ENCODE data around the gene TTC24. TPM values are rescaled to one million over a fixed set of nuclear protein-coding genes. Genes with fewer than 3 reads are reported as not detected.
"Not testable (repeated sequence)": the region's sequence is repeated elsewhere in the genome, so short reads cannot be mapped to it uniquely, and the experiment has no call there.

TTC24 gene
- polyA plus RNA-seq, 3 donors from 2014 or later: 0.40 to 1.1 (median 0.72) TPM

- peaks cover 0 to 1% (median 0%) of the 10 kb centered on the region in 3 donors for H3K27me3 Mint-ChIP-seq (ENCODE audit: low read depth in 3 of 3)
- no peaks in the 10 kb centered on the region for H3K9me3 Mint-ChIP-seq
- no peaks in the 10 kb centered on the region for H3K36me3 Mint-ChIP-seq
- H3K4me3 Mint-ChIP-seq: no peak overlapping the region
- no peak overlapping the region for H3K27ac Mint-ChIP-seq
- DNase-seq: no peak
- no peaks in the 10 kb centered on the region for H3K4me1 Mint-ChIP-seq
These were observed 31.5 kb upstream of the TTC24 start for GRCh38 chr1:156547982-156548381.

- peaks cover 0 to 3% (median 0%) of the 10 kb centered on the region in 3 donors for H3K36me3 Mint-ChIP-seq
- peaks cover 0 to 2% of the 10 kb centered on the region in 2 donors for H3K4me1 Mint-ChIP-seq
- H3K27ac Mint-ChIP-seq: no peak overlapping the region
- DNase-seq: no peak
- no peak overlapping the region for H3K4me3 Mint-ChIP-seq
- no peaks in the 10 kb centered on the region for H3K9me3 Mint-ChIP-seq
- no peaks in the 10 kb centered on the region for H3K27me3 Mint-ChIP-seq (ENCODE audit: low read depth in 3 of 3)
These were observed 30.1 kb upstream of the TTC24 start for GRCh38 chr1:156549390-156549789.

- H3K9me3 Mint-ChIP-seq: no peaks in the 10 kb centered on the region
- no peaks in the 10 kb centered on the region for H3K27me3 Mint-ChIP-seq (ENCODE audit: low read depth in 3 of 3)
- no peak overlapping the region for H3K4me3 Mint-ChIP-seq
- H3K27ac Mint-ChIP-seq: peak overlapping the region in 1 of 6 donors; percentile 61
- peaks cover 0 to 2% of the 10 kb centered on the region in 2 donors for H3K4me1 Mint-ChIP-seq
- H3K36me3 Mint-ChIP-seq: peaks cover 0 to 3% (median 0%) of the 10 kb centered on the region in 3 donors
- no peak for DNase-seq
These were observed 29.7 kb upstream of the TTC24 start for GRCh38 chr1:156549831-156550230.

- Mint-ChIP-seq H3K4me1 (peaks cover 0 to 2% of the 10 kb centered on the region in 2 donors), H3K4me3 (no peak overlapping the region), H3K27me3 (ENCODE audit: low read depth in 3 of 3) (peaks cover 0 to 2% (median 0%) of the 10 kb centered on the region in 3 donors), H3K36me3 (peaks cover 0 to 3% (median 0%) of the 10 kb centered on the region in 3 donors), H3K9me3 (no peaks in the 10 kb centered on the region), H3K27ac (no peak overlapping the region)
- no peak for DNase-seq
These were observed 29.2 kb upstream of the TTC24 start for GRCh38 chr1:156550346-156550745.

- H3K4me1 Mint-ChIP-seq: peaks cover 0 to 2% of the 10 kb centered on the region in 2 donors
- H3K36me3 Mint-ChIP-seq: peaks cover 0 to 3% (median 0%) of the 10 kb centered on the region in 3 donors
- peaks cover 0 to 2% (median 0%) of the 10 kb centered on the region in 3 donors for H3K27me3 Mint-ChIP-seq (ENCODE audit: low read depth in 3 of 3)
- H3K4me3 Mint-ChIP-seq: no peak overlapping the region
- no peaks in the 10 kb centered on the region for H3K9me3 Mint-ChIP-seq
- no peak overlapping the region for H3K27ac Mint-ChIP-seq
- no peak for DNase-seq
These were observed 28.4 kb upstream of the TTC24 start for GRCh38 chr1:156551066-156551643.

GRCh38 chr1:156551869-156552268 is 27.7 kb upstream of the TTC24 start:
- Mint-ChIP-seq H3K27me3 (ENCODE audit: low read depth in 3 of 3) (peaks cover 0 to 2% (median 0%) of the 10 kb centered on the region in 3 donors), H3K9me3 (no peaks in the 10 kb centered on the region), H3K27ac (no peak overlapping the region), H3K4me1 (peaks cover 0 to 2% of the 10 kb centered on the region in 2 donors), H3K4me3 (no peak overlapping the region), H3K36me3 (peaks cover 0 to 3% (median 0%) of the 10 kb centered on the region in 3 donors)
- DNase-seq: no peak

GRCh38 chr1:156552518-156552917 is 27.0 kb upstream of the TTC24 start:
- Mint-ChIP-seq H3K36me3 (peaks cover 0 to 3% (median 0%) of the 10 kb centered on the region in 3 donors), H3K27ac (peak overlapping the region in 1 of 6 donors; percentile 54), H3K4me3 (no peak overlapping the region), H3K27me3 (ENCODE audit: low read depth in 3 of 3) (peaks cover 0 to 2% (median 0%) of the 10 kb centered on the region in 3 donors), H3K9me3 (no peaks in the 10 kb centered on the region), H3K4me1 (peaks cover 0 to 2% of the 10 kb centered on the region in 2 donors)
- no peak for DNase-seq

- not testable (repeated sequence) for H3K4me1 Mint-ChIP-seq; DNase-seq; H3K27me3 Mint-ChIP-seq (ENCODE audit: low read depth in 3 of 3); H3K36me3 Mint-ChIP-seq; H3K9me3 Mint-ChIP-seq; H3K4me3 Mint-ChIP-seq
- peak overlapping the region in 1 of 6 donors; percentile 29 for H3K27ac Mint-ChIP-seq
These were observed 26.6 kb upstream of the TTC24 start for GRCh38 chr1:156552937-156553336.

GRCh38 chr1:156553860-156554485 is 25.6 kb upstream of the TTC24 start:
- Mint-ChIP-seq H3K27me3 (ENCODE audit: low read depth in 3 of 3) (peaks cover 0 to 2% (median 0%) of the 10 kb centered on the region in 3 donors), H3K27ac (no peak overlapping the region), H3K4me1 (peaks cover 0 to 2% of the 10 kb centered on the region in 2 donors), H3K36me3 (peaks cover 0 to 3% (median 0%) of the 10 kb centered on the region in 3 donors), H3K4me3 (no peak overlapping the region), H3K9me3 (no peaks in the 10 kb centered on the region)
- DNase-seq: no peak

- H3K27ac Mint-ChIP-seq: no peak overlapping the region
- DNase-seq: no peak
- H3K4me1 Mint-ChIP-seq: peaks cover 0 to 2% of the 10 kb centered on the region in 2 donors
- H3K4me3 Mint-ChIP-seq: no peak overlapping the region
- H3K36me3 Mint-ChIP-seq: peaks cover 0 to 3% (median 0%) of the 10 kb centered on the region in 3 donors
- no peaks in the 10 kb centered on the region for H3K9me3 Mint-ChIP-seq
- peaks cover 0 to 2% (median 0%) of the 10 kb centered on the region in 3 donors for H3K27me3 Mint-ChIP-seq (ENCODE audit: low read depth in 3 of 3)
These were observed 24.6 kb upstream of the TTC24 start for GRCh38 chr1:156554971-156555370.

GRCh38 chr1:156555715-156556114 is 23.8 kb upstream of the TTC24 start:
- H3K4me3 Mint-ChIP-seq: no peak overlapping the region
- peaks cover 0 to 2% (median 0%) of the 10 kb centered on the region in 3 donors for H3K27me3 Mint-ChIP-seq (ENCODE audit: low read depth in 3 of 3)
- H3K9me3 Mint-ChIP-seq: no peaks in the 10 kb centered on the region
- H3K36me3 Mint-ChIP-seq: peaks cover 0 to 3% (median 0%) of the 10 kb centered on the region in 3 donors
- no peak for DNase-seq
- H3K27ac Mint-ChIP-seq: no peak overlapping the region
- H3K4me1 Mint-ChIP-seq: peaks cover 0 to 2% of the 10 kb centered on the region in 2 donors

- Mint-ChIP-seq H3K4me3 (no peak overlapping the region), H3K9me3 (no peaks in the 10 kb centered on the region), H3K4me1 (peaks cover 0 to 2% of the 10 kb centered on the region in 2 donors), H3K27ac (no peak overlapping the region), H3K27me3 (ENCODE audit: low read depth in 3 of 3) (peaks cover 0 to 2% (median 0%) of the 10 kb centered on the region in 3 donors), H3K36me3 (peaks cover 0 to 3% (median 0%) of the 10 kb centered on the region in 3 donors)
- no peak for DNase-seq
These were observed 23.2 kb upstream of the TTC24 start for GRCh38 chr1:156556354-156556753.

GRCh38 chr1:156559086-156559796 is 20.3 kb upstream of the TTC24 start:
- Mint-ChIP-seq H3K4me1 (no peaks in the 10 kb centered on the region), H3K36me3 (no peaks in the 10 kb centered on the region), H3K9me3 (no peaks in the 10 kb centered on the region), H3K27me3 (ENCODE audit: low read depth in 3 of 3) (peaks cover 0 to 2% (median 2%) of the 10 kb centered on the region in 3 donors), H3K27ac (no peak overlapping the region), H3K4me3 (no peak overlapping the region)
- no peak for DNase-seq

- H3K9me3 Mint-ChIP-seq: no peaks in the 10 kb centered on the region
- no peaks in the 10 kb centered on the region for H3K4me1 Mint-ChIP-seq
- peaks cover 0 to 3% (median 2%) of the 10 kb centered on the region in 3 donors for H3K27me3 Mint-ChIP-seq (ENCODE audit: low read depth in 3 of 3)
- H3K36me3 Mint-ChIP-seq: no peaks in the 10 kb centered on the region
- no peak overlapping the region for H3K4me3 Mint-ChIP-seq
- DNase-seq: no peak
- H3K27ac Mint-ChIP-seq: no peak overlapping the region
These were observed 19.6 kb upstream of the TTC24 start for GRCh38 chr1:156559797-156560385.

Data from immature natural killer cell (primary cell).